GM06990 (cell line): ENCODE results near the gene AKT3.

Experiments used
- DNase-seq: peaks from one replicate; pipeline ENCODE4 v3.0.0-alpha.2; 2011; ENCODE audit not compliant: insufficient read length; ENCODE audit errors: extremely low read depth
- H3K27me3 ChIP-seq: replicated peaks from 2 replicates; pipeline ENCODE4 v1.6.0; 2011; ENCODE audit warnings: low read length; ENCODE audit not compliant: control insufficient read depth, insufficient read depth
- H3K36me3 ChIP-seq: 2 replicates; pipeline ENCODE4 v1.5.1; 2011; ENCODE audit warnings: low read length; ENCODE audit not compliant: control insufficient read depth, insufficient read depth
- H3K4me3 ChIP-seq: replicated peaks from 2 replicates; pipeline ENCODE4 v1.5.1; 2011; ENCODE audit warnings: low read depth, mild to moderate bottlenecking, control low read depth, low read length
- CTCF ChIP-seq: IDR thresholded peaks from 2 replicates; pipeline ENCODE4 v1.5.1; 2011; ENCODE audit warnings: low read length, control low read depth, mild to moderate bottlenecking, inconsistent platforms; ENCODE audit not compliant: insufficient read depth, poor library complexity, severe bottlenecking

The AKT3 gene

DNA sequence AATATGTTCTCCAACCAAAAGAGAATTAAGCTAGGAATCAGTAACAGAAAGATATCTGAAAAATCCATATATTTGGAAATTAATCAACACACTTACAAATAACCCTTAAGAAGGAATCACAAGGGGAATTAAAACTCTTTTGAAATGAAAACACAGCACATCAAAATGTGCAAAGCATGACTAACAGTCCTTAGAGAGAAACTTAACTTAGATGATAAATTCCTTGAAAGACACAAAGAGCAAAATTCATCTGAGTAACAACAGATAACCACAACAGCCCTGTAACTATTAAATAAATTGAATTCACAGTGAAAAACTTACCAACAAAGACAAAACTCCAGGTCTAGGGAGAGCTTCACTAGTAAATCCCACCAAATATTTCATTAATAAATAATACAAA, 310.4 kb downstream of the AKT3 start:
- Histone ChIP-seq H3K4me3 (no peak overlapping the region), H3K27me3 (no peaks in the 10 kb centered on the region), H3K36me3 (no peaks in the 10 kb centered on the region)
- no peak for DNase-seq
- TF ChIP-seq CTCF, result no peak

DNA sequence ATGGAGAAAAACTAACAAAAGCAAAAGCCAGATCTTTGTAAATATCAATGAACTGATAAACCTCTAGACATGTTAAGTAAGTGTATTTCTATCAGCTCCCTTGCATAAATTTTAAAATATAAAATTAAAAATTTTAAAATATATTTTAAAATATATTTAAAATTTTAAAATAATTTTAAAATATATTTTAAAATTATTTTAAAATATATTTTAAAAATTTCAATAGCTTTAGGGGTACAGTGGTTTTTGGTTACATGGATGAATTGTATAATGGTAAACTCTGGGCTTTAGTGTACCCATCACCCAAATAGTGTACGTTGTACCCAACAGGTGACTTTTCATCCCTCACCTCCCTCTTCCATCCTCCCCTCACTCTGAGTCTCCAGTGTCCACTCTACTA, 315.0 kb downstream of the AKT3 start:
- TF ChIP-seq CTCF, result no peak
- no peak for DNase-seq
- H3K4me3 ChIP-seq, result no peak overlapping the region
- H3K27me3 ChIP-seq, result no peaks in the 10 kb centered on the region
- no peaks in the 10 kb centered on the region for H3K36me3 ChIP-seq

DNA sequence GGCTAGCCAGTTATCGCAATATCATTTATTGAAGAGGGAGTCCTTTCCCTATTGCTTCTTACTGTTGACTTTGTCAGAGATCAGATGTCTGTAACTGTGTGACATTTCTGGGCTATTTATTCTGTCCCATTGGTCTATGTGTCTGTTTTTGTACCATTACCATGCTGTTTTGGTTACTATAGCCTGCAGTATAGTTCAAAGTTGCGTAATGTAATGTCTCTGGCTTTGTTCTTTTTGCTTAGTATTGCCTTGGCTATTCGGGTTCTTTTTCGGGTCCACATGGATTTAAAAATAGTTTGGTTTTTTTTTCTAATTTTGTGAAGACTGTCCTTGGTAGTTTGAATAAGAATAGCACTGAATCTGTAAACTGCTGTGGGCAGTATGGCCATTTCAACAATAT, 320.5 kb downstream of the AKT3 start:
- TF ChIP-seq CTCF, result no peak
- no peak for DNase-seq
- Histone ChIP-seq H3K4me3 (no peak overlapping the region), H3K36me3 (no peaks in the 10 kb centered on the region), H3K27me3 (no peaks in the 10 kb centered on the region)

GRCh38 chr1:243528459-243529121, 321.5 kb downstream of the AKT3 start:
- Histone ChIP-seq H3K27me3 (no peaks in the 10 kb centered on the region), H3K4me3 (no peak overlapping the region), H3K36me3 (no peaks in the 10 kb centered on the region)
- DNase-seq, result no peak
- TF ChIP-seq CTCF, result no peak

GRCh38 chr1:243526180-243526579, 323.9 kb downstream of the AKT3 start:
- H3K36me3 ChIP-seq, result no peaks in the 10 kb centered on the region
- H3K4me3 ChIP-seq, result no peak overlapping the region
- H3K27me3 ChIP-seq, result no peaks in the 10 kb centered on the region
- no peak for DNase-seq
- TF ChIP-seq CTCF, result no peak

DNA sequence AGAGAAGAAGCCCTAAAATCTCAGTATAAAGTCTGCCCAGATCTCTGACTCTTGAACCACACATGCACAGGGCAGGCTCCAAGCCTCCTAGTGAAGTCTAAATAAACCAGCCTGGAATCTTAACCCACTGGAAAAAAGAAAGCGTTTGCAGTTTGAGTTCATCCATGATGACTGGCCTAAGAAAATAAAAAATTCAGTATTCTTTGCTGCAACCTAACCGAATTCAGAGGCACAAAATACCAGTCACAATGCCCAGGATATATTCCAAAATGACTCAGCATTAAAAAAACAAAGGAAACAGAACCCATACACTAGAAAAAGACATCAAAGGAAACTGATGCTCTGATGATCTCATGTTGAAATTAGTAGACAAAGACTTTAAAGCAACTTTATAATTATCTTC, 325.0 kb downstream of the AKT3 start:
- no peak for DNase-seq
- no peak for TF ChIP-seq CTCF

More for the DNA sequence above, 325.0 kb downstream of the AKT3 start:
- no peak overlapping the region for H3K4me3 ChIP-seq
- H3K36me3 ChIP-seq, result no peaks in the 10 kb centered on the region
- no peaks in the 10 kb centered on the region for H3K27me3 ChIP-seq
